Effector memory CD8-positive, alpha-beta T cell (primary cell): ENCODE data around the gene KIF26B.

Experiments
- ATAC-seq: fragments of 150-1000 bp; cut with Tn5 transposase; replicated peaks from 2 replicates; pipeline ENCODE4 v1.10.0; 2021; ENCODE audit warnings: mild to moderate bottlenecking, moderate library complexity
- DNase-seq, 3 experiments: peaks; one replicate each; pipeline ENCODE4 v3.0.0; 2021
- H3K27ac Mint-ChIP-seq, 2 donors: one replicate each; pipeline ENCODE4 v1.8.0; 2022; ENCODE audit warnings: mild to moderate bottlenecking in 2 of 2, mixed read lengths in 2 of 2, moderate library complexity in 2 of 2
- H3K27me3 Mint-ChIP-seq, 2 donors: one replicate each; pipeline ENCODE4 v1.8.0; 2022; ENCODE audit warnings: mixed read lengths in 2 of 2
- H3K36me3 Mint-ChIP-seq: one replicate; pipeline ENCODE4 v1.8.0; 2022; ENCODE audit warnings: mild to moderate bottlenecking, moderate library complexity, mixed read lengths; ENCODE audit not compliant: insufficient read depth
- H3K4me1 Mint-ChIP-seq, 2 donors: one replicate each; pipeline ENCODE4 v1.8.0; 2022; ENCODE audit warnings: low read depth in 2 of 2, mixed read lengths in 2 of 2
- H3K4me3 Mint-ChIP-seq, 2 donors: one replicate each; pipeline ENCODE4 v1.8.0; 2022; ENCODE audit warnings: mild to moderate bottlenecking in 2 of 2, mixed read lengths in 2 of 2, moderate library complexity in 2 of 2
- H3K9me3 Mint-ChIP-seq, 2 donors: one replicate each; pipeline ENCODE4 v1.8.0; 2022; ENCODE audit warnings: mixed read lengths in 2 of 2

Gene KIF26B

GRCh38 chr1:245255783-245256182 is 101.0 kb downstream of the KIF26B start:
- DNase-seq = no peak
- Mint-ChIP-seq H3K27ac (no peak overlapping the region), H3K36me3 (no peaks in the 10 kb centered on the region), H3K4me3 (no peak overlapping the region), H3K4me1 (no peaks in the 10 kb centered on the region), H3K27me3 (peaks cover 6 to 31% of the 10 kb centered on the region in 2 donors), H3K9me3 (peaks cover 0 to 2% of the 10 kb centered on the region in 2 donors)
- ATAC-seq = no peak

- no peaks in the 10 kb centered on the region for H3K36me3 Mint-ChIP-seq
- ATAC-seq = no peak
- no peak overlapping the region for H3K27ac Mint-ChIP-seq
- H3K4me3 Mint-ChIP-seq = no peak overlapping the region
- DNase-seq = no peak
- H3K27me3 Mint-ChIP-seq = peaks cover 8 to 31% of the 10 kb centered on the region in 2 donors
- peaks cover 0 to 2% of the 10 kb centered on the region in 2 donors for H3K9me3 Mint-ChIP-seq
- no peaks in the 10 kb centered on the region for H3K4me1 Mint-ChIP-seq
Observed at GRCh38 chr1:245256528-245256927, 101.7 kb downstream of the KIF26B start.

GRCh38 chr1:245258271-245258920 is 103.6 kb downstream of the KIF26B start:
- peaks cover 14 to 31% of the 10 kb centered on the region in 2 donors for H3K27me3 Mint-ChIP-seq
- H3K36me3 Mint-ChIP-seq = no peaks in the 10 kb centered on the region
- no peaks in the 10 kb centered on the region for H3K4me1 Mint-ChIP-seq
- peaks cover 0 to under 1% of the 10 kb centered on the region in 2 donors for H3K9me3 Mint-ChIP-seq
- no peak overlapping the region for H3K4me3 Mint-ChIP-seq
- no peak overlapping the region for H3K27ac Mint-ChIP-seq
- no peak for DNase-seq
- no peak for ATAC-seq

GRCh38 chr1:245260110-245260882 is 105.5 kb downstream of the KIF26B start:
- H3K36me3 Mint-ChIP-seq = no peaks in the 10 kb centered on the region
- H3K27ac Mint-ChIP-seq = no peak overlapping the region
- no peaks in the 10 kb centered on the region for H3K9me3 Mint-ChIP-seq
- peaks cover 14 to 42% of the 10 kb centered on the region in 2 donors for H3K27me3 Mint-ChIP-seq
- no peak overlapping the region for H3K4me3 Mint-ChIP-seq
- no peak for DNase-seq
- ATAC-seq = no peak
- no peaks in the 10 kb centered on the region for H3K4me1 Mint-ChIP-seq

- no peak for DNase-seq
- no peak overlapping the region for H3K27ac Mint-ChIP-seq
- H3K4me3 Mint-ChIP-seq = no peak overlapping the region
- peaks cover 14 to 45% of the 10 kb centered on the region in 2 donors for H3K27me3 Mint-ChIP-seq
- H3K36me3 Mint-ChIP-seq = no peaks in the 10 kb centered on the region
- ATAC-seq = no peak
- no peaks in the 10 kb centered on the region for H3K4me1 Mint-ChIP-seq
- H3K9me3 Mint-ChIP-seq = no peaks in the 10 kb centered on the region
Observed at GRCh38 chr1:245260883-245261282, 106.1 kb downstream of the KIF26B start.

GRCh38 chr1:245261786-245262185 is 107.0 kb downstream of the KIF26B start:
- Mint-ChIP-seq H3K27me3 (peaks cover 14 to 39% of the 10 kb centered on the region in 2 donors), H3K4me1 (no peaks in the 10 kb centered on the region), H3K27ac (no peak overlapping the region), H3K4me3 (no peak overlapping the region), H3K9me3 (no peaks in the 10 kb centered on the region), H3K36me3 (no peaks in the 10 kb centered on the region)
- DNase-seq (no peak), ATAC-seq (no peak)

- H3K4me1 Mint-ChIP-seq = no peaks in the 10 kb centered on the region
Observed at GRCh38 chr1:245263529-245264095, 108.8 kb downstream of the KIF26B start.

GRCh38 chr1:245264226-245264625 is 109.4 kb downstream of the KIF26B start:
- H3K4me3 Mint-ChIP-seq = no peak overlapping the region
- no peak for DNase-seq
- H3K36me3 Mint-ChIP-seq = no peaks in the 10 kb centered on the region

More at GRCh38 chr1:245263529-245264095, 108.8 kb downstream of the KIF26B start:
- DNase-seq (no peak), ATAC-seq (no peak)
- Mint-ChIP-seq H3K27ac (no peak overlapping the region), H3K36me3 (no peaks in the 10 kb centered on the region), H3K27me3 (peaks cover 7 to 22% of the 10 kb centered on the region in 2 donors), H3K9me3 (no peaks in the 10 kb centered on the region), H3K4me3 (no peak overlapping the region)

GRCh38 chr1:245266105-245266504 is 111.3 kb downstream of the KIF26B start:
- Mint-ChIP-seq H3K4me1 (no peaks in the 10 kb centered on the region), H3K36me3 (no peaks in the 10 kb centered on the region), H3K9me3 (no peaks in the 10 kb centered on the region), H3K27me3 (peaks cover 7 to 14% of the 10 kb centered on the region in 2 donors), H3K27ac (no peak overlapping the region), H3K4me3 (no peak overlapping the region)
- no peak for DNase-seq
- ATAC-seq = no peak

More at GRCh38 chr1:245264226-245264625, 109.4 kb downstream of the KIF26B start:
- Mint-ChIP-seq H3K27ac (no peak overlapping the region), H3K9me3 (no peaks in the 10 kb centered on the region), H3K4me1 (no peaks in the 10 kb centered on the region), H3K27me3 (peaks cover 7 to 18% of the 10 kb centered on the region in 2 donors)
- ATAC-seq = no peak

GRCh38 chr1:245270063-245270462 is 115.3 kb downstream of the KIF26B start:
- H3K4me1 Mint-ChIP-seq = no peaks in the 10 kb centered on the region
- DNase-seq (no peak), ATAC-seq (no peak)
- no peaks in the 10 kb centered on the region for H3K36me3 Mint-ChIP-seq
- no peak overlapping the region for H3K27ac Mint-ChIP-seq
- no peak overlapping the region for H3K4me3 Mint-ChIP-seq
- no peaks in the 10 kb centered on the region for H3K9me3 Mint-ChIP-seq
- H3K27me3 Mint-ChIP-seq = peaks cover 9 to 13% of the 10 kb centered on the region in 2 donors

- H3K4me3 Mint-ChIP-seq = no peak overlapping the region
- H3K36me3 Mint-ChIP-seq = no peaks in the 10 kb centered on the region
- peaks cover 0 to 2% of the 10 kb centered on the region in 2 donors for H3K9me3 Mint-ChIP-seq
- H3K4me1 Mint-ChIP-seq = no peaks in the 10 kb centered on the region
- ATAC-seq (no peak), DNase-seq (no peak)
- H3K27ac Mint-ChIP-seq = no peak overlapping the region
- H3K27me3 Mint-ChIP-seq = peaks cover 8 to 16% of the 10 kb centered on the region in 2 donors
Observed at GRCh38 chr1:245270972-245271371, 116.2 kb downstream of the KIF26B start.

GRCh38 chr1:245272676-245273075 is 117.9 kb downstream of the KIF26B start:
- Mint-ChIP-seq H3K4me3 (no peak overlapping the region), H3K36me3 (no peaks in the 10 kb centered on the region), H3K27ac (no peak overlapping the region), H3K9me3 (peaks cover 0 to 2% of the 10 kb centered on the region in 2 donors), H3K27me3 (peaks cover 16 to 24% of the 10 kb centered on the region in 2 donors), H3K4me1 (no peaks in the 10 kb centered on the region)
- DNase-seq (no peak), ATAC-seq (no peak)

- no peaks in the 10 kb centered on the region for H3K4me1 Mint-ChIP-seq
- H3K4me3 Mint-ChIP-seq = no peak overlapping the region
- H3K36me3 Mint-ChIP-seq = no peaks in the 10 kb centered on the region
- peaks cover 16 to 27% of the 10 kb centered on the region in 2 donors for H3K27me3 Mint-ChIP-seq
- DNase-seq (no peak), ATAC-seq (no peak)
- H3K27ac Mint-ChIP-seq = no peak overlapping the region
- peaks cover 0 to 2% of the 10 kb centered on the region in 2 donors for H3K9me3 Mint-ChIP-seq
Observed at GRCh38 chr1:245276445-245276844, 121.7 kb downstream of the KIF26B start.
